Measurements from ENCODE around the gene NACC2. TPM values are rescaled to one million over a fixed set of nuclear protein-coding genes. Genes with fewer than 3 reads are reported as not detected.

NACC2 gene
- total and polyA plus RNA-seq, 2 of the 8 experiments (the other 6 are each of a cell fraction or from before 2014, with no cell fraction given) = 8.3 to 14.0 TPM

- Histone ChIP-seq H3K79me1 (ENCODE audit: low read depth, low read length) (no peaks in the 10 kb centered on the region), H3K4ac (replicated peaks; ENCODE audit: insufficient read length, low read depth, low read length) (no peak overlapping the region), H4K91ac (replicated peaks; ENCODE audit: insufficient read length, low read length) (peak overlapping the region; percentile 80), H3K4me1 (replicated peaks in 1 of 4; ENCODE audit: control insufficient read depth in 3 of 4, insufficient read depth in 4 of 4, low read length in 3 of 4) (peaks cover 9 to 30% (median 21%) of the 10 kb centered on the region in 4 experiments), H4K5ac (ENCODE audit: insufficient read length, low read depth, low read length) (no peak overlapping the region), H2BK120ac (replicated peaks; ENCODE audit: low read depth, low read length) (no peak overlapping the region), H3K4me3 (ENCODE audit: extremely low read depth in 1 of 4, insufficient read depth in 2 of 4, low read depth in 3 of 4, low read length in 4 of 4) (no peak overlapping the region), H3K56ac (replicated peaks; ENCODE audit: insufficient read length, low read depth, low read length) (no peak overlapping the region), H4K8ac (ENCODE audit: extremely low read depth, insufficient read depth, low read length) (peak overlapping the region; percentile 62), H3K27ac (ENCODE audit: low read depth, low read length) (no peak overlapping the region), H4K20me1 (replicated peaks in 1 of 2; ENCODE audit: control insufficient read depth in 1 of 2, insufficient read depth in 2 of 2, low read length in 2 of 2) (no peaks in the 10 kb centered on the region), H3K27me3 (replicated peaks in 1 of 4; ENCODE audit: control insufficient read depth in 3 of 4, extremely low read depth in 1 of 4, insufficient read depth in 3 of 4, low read length in 3 of 4) (no peaks in the 10 kb centered on the region), H3K9ac (replicated peaks in 1 of 4; ENCODE audit: extremely low read depth in 1 of 4, low read depth in 3 of 4, low read length in 3 of 4) (no peak overlapping the region), H2AK5ac (ENCODE audit: low read depth, low read length) (peak overlapping the region; percentile 77; the same call in 1 of the 2 replicates), H3K18ac (ENCODE audit: extremely low read depth, low read length) (no peak overlapping the region), H3K79me2 (ENCODE audit: control insufficient read depth in 1 of 2, insufficient read depth in 2 of 2, low read length in 2 of 2) (no peaks in the 10 kb centered on the region), H2BK5ac (ENCODE audit: low read depth, low read length) (no peak overlapping the region), H2BK20ac (ENCODE audit: low read length) (no peak overlapping the region), H2BK15ac (ENCODE audit: low read length) (no peak overlapping the region), H3K23me2 (ENCODE audit: low read depth, low read length) (no peaks in the 10 kb centered on the region; the same call in 1 of the 2 replicates), H3K23ac (ENCODE audit: insufficient read length) (no peak overlapping the region), H2AFZ (ENCODE audit: low read length) (no peak overlapping the region), H3K14ac (ENCODE audit: insufficient read length) (no peak overlapping the region), H3K36me3 (ENCODE audit: control insufficient read depth in 2 of 4, insufficient read depth in 4 of 4, low read length in 3 of 4) (no peaks in the 10 kb centered on the region), H2BK12ac (ENCODE audit: low read depth, low read length) (peak overlapping the region; percentile 75; the same call in 1 of the 2 replicates), H3K9me3 (ENCODE audit: insufficient read depth in 2 of 2, low read depth in 1 of 2, low read length in 1 of 2) (no peaks in the 10 kb centered on the region), H3K4me2 (ENCODE audit: insufficient read depth in 1 of 2, low read depth in 2 of 2, low read length in 2 of 2) (no peak overlapping the region)
- ChIA-PET POLR2A (ENCODE audit: partially characterized antibody) (no interaction called here), CTCF (ENCODE audit: partially characterized antibody) (interaction anchor here (0.6 to 1.8 kb wide), 3 partner anchors 16 to 1449 kb away, joined by 3 to 5 read pairs (median 3); no protein-coding TSS in a partner anchor)
- FAIRE-seq = no peak
- WGBS, 2 experiments (ENCODE audit: extremely low coverage in 1 of 2, insufficient coverage in 1 of 2, insufficient read length in 1 of 2, insufficient replicate concordance in 2 of 2, low coverage in 1 of 2, low lambda C conversion rate in 2 of 2, missing lambda C conversion rate in 1 of 2) = 87% methylated on average over 21 of the region's 21 CpGs; no CpG with 5 or more reads in 1 of the 2 experiments
- DNase-seq (ENCODE audit: low read depth in 1 of 2, low spot score in 2 of 2) = no peak
- TF ChIP-seq POU5F1 (IDR thresholded peaks at IDR 0.05; ENCODE audit: low read depth, low read length) (no peak), CEBPB (IDR thresholded peaks at IDR 0.05; ENCODE audit: low read depth, low read length) (no peak), FOSL1 (IDR thresholded peaks at IDR 0.05; ENCODE audit: insufficient read depth, low read depth, low read length) (no peak)
Measured at GRCh38 chr9:135995816-135996215, 99.3 kb downstream of the NACC2 start.
